Measurements from ENCODE around the gene PNLDC1. TPM values are rescaled to one million over a fixed set of nuclear protein-coding genes. Genes with fewer than 3 reads are reported as not detected.
"Not testable (repeated sequence)": the region's sequence is repeated elsewhere in the genome, so short reads cannot be mapped to it uniquely, and the experiment has no call there.

Gene PNLDC1
- total RNA-seq, 2 experiments from 2014 or later = 0.31 TPM; not detected in 1

GRCh38 chr6:159797554-159797953, 2.5 kb upstream of the PNLDC1 start:
- Mint-ChIP-seq H3K4me3 (no peak overlapping the region), H3K27me3 (no peaks in the 10 kb centered on the region), H3K36me3 (peaks cover 22% of the 10 kb centered on the region), H3K4me1 (peaks cover 40% of the 10 kb centered on the region), H3K27ac (peak overlapping the region; percentile 34), H3K9me3 (no peaks in the 10 kb centered on the region)
- DNase-seq = no peak

- DNase-seq = no peak
- H3K9me3 Mint-ChIP-seq = no peaks in the 10 kb centered on the region
- peaks cover 17% of the 10 kb centered on the region for H3K4me1 Mint-ChIP-seq
- no peaks in the 10 kb centered on the region for H3K27me3 Mint-ChIP-seq
- no peak overlapping the region for H3K27ac Mint-ChIP-seq
- H3K36me3 Mint-ChIP-seq = peaks cover 15% of the 10 kb centered on the region
- H3K4me3 Mint-ChIP-seq = no peak overlapping the region
Observed at GRCh38 chr6:159801935-159802334, 1.9 kb downstream of the PNLDC1 start.

DNA sequence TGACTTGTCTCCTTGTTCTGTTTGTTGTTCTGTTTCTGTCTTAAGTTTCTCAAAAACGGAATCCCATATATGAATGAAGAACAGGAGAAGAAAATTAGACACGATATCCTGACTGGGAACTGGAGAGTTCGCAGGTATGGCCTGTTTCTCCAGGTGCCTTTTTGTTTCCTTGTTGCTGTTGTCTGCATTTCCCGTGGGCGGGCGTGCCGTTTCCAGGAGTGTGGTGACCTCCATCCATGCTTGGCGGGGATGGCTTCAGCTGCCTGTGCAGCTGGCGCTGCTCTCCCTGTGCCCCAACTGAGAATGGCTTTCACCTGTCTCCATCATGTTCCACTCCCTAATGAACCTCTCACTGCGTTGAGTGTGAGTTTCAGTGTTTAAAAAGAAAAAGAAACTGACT, 4.4 kb downstream of the PNLDC1 start:
- Mint-ChIP-seq H3K9me3 (no peaks in the 10 kb centered on the region), H3K27me3 (no peaks in the 10 kb centered on the region), H3K4me1 (peaks cover 1% of the 10 kb centered on the region), H3K27ac (no peak overlapping the region), H3K4me3 (no peak overlapping the region), H3K36me3 (peaks cover 3% of the 10 kb centered on the region)
- DNase-seq = no peak

GRCh38 chr6:159805440-159806020, 5.5 kb downstream of the PNLDC1 start:
- no peak overlapping the region for H3K4me3 Mint-ChIP-seq
- peaks cover 2% of the 10 kb centered on the region for H3K36me3 Mint-ChIP-seq
- H3K9me3 Mint-ChIP-seq = no peaks in the 10 kb centered on the region
- peaks cover 1% of the 10 kb centered on the region for H3K4me1 Mint-ChIP-seq
- H3K27me3 Mint-ChIP-seq = no peaks in the 10 kb centered on the region
- no peak overlapping the region for H3K27ac Mint-ChIP-seq
- DNase-seq = no peak

- Mint-ChIP-seq H3K4me3 (no peak overlapping the region), H3K27ac (no peak overlapping the region), H3K9me3 (no peaks in the 10 kb centered on the region), H3K4me1 (peaks cover 1% of the 10 kb centered on the region), H3K36me3 (peaks cover 5% of the 10 kb centered on the region), H3K27me3 (no peaks in the 10 kb centered on the region)
- no peak for DNase-seq
Observed at GRCh38 chr6:159806021-159806458, 6.0 kb downstream of the PNLDC1 start.

DNA sequence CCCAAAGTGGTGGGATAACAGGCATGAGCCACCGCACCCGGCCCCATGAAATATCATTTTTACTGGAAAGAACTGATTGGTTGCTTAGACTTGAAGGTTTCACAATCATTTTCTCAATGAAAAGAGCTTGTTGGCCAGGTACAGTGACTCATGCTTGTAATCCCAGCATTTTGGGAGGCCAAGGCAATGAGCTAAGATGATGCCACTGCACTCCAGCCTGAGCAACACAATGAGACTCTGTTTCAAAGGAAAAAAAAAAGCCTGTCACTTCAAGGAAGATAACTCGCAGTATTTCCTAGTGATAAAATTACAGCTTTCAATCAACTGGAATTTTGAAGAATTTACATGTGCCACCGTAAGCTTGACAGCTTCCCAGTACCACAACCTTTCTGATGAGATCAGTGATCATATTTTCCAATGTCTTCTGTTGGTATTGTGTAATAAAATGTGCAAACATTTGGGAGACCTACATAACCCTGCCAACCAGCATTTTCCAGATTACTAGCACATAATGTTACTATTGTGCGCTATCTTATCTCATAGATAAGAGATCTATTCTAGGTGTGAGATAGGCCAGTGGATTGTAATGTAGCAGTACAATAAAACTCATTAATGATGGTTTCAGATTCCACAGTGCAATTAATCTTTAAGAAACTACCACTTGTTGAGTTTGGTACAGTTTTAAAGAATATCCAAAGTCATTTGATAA, 7.2 kb downstream of the PNLDC1 start:
- H3K27me3 Mint-ChIP-seq = no peaks in the 10 kb centered on the region
- peaks cover 5% of the 10 kb centered on the region for H3K36me3 Mint-ChIP-seq
- H3K4me3 Mint-ChIP-seq = no peak overlapping the region
- H3K9me3 Mint-ChIP-seq = no peaks in the 10 kb centered on the region
- no peak overlapping the region for H3K27ac Mint-ChIP-seq
- DNase-seq = no peak
- peaks cover 1% of the 10 kb centered on the region for H3K4me1 Mint-ChIP-seq

GRCh38 chr6:159808647-159809046, 8.6 kb downstream of the PNLDC1 start:
- H3K36me3 Mint-ChIP-seq = peaks cover 5% of the 10 kb centered on the region
- H3K4me3 Mint-ChIP-seq = no peak overlapping the region
- H3K27ac Mint-ChIP-seq = no peak overlapping the region
- no peaks in the 10 kb centered on the region for H3K9me3 Mint-ChIP-seq
- H3K27me3 Mint-ChIP-seq = no peaks in the 10 kb centered on the region
- H3K4me1 Mint-ChIP-seq = peaks cover 1% of the 10 kb centered on the region
- no peak for DNase-seq

- no peaks in the 10 kb centered on the region for H3K27me3 Mint-ChIP-seq
- H3K36me3 Mint-ChIP-seq = peaks cover 7% of the 10 kb centered on the region
- no peak overlapping the region for H3K4me3 Mint-ChIP-seq
- H3K9me3 Mint-ChIP-seq = no peaks in the 10 kb centered on the region
- DNase-seq = no peak
- peaks cover 1% of the 10 kb centered on the region for H3K4me1 Mint-ChIP-seq
- H3K27ac Mint-ChIP-seq = no peak overlapping the region
Observed at GRCh38 chr6:159809149-159809548, 9.1 kb downstream of the PNLDC1 start.

DNA sequence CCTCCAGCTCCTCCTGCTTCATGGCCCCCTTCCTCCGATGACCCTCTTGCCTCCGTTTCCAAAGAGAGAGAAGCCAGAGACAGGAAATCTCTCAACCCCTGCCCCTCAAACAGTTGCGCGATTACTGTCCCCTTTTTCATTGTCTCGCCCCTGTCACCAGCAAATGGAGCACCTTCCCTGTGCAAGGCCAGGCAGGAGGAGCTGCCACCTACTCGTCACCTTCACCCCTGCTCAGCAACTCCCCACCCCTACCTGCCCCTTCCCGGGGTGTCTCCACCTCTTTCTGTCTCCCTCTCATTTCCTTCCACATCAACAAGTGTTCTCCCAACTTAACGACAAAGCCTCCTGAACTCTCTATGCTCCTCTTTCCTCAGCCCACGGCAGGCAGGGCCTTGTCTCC, 13.7 kb downstream of the PNLDC1 start:
- no peaks in the 10 kb centered on the region for H3K9me3 Mint-ChIP-seq
- H3K27me3 Mint-ChIP-seq = no peaks in the 10 kb centered on the region
- H3K27ac Mint-ChIP-seq = no peak overlapping the region
- no peak overlapping the region for H3K4me3 Mint-ChIP-seq
- peaks cover 1% of the 10 kb centered on the region for H3K4me1 Mint-ChIP-seq
- peaks cover 7% of the 10 kb centered on the region for H3K36me3 Mint-ChIP-seq
- no peak for DNase-seq

DNA sequence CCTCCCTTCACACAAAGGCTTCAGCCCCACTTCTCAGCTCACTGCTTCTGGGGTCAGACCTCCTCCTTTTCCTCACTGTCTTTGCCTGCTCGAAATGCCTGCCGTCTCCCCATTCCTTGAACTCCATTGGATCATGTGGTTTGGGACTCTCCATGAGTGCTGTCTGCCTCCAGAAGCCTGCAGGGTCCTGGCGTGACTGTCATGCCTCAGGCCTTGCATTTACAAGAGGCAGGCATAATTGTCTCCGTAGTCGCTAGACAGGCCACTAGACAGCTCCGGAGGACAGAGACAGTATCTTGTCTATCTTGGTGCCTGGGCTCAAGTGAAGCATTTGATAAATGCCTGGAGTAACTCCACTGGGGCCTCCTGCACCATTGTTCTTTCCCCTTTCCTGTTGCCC, 15.3 kb downstream of the PNLDC1 start:
- Mint-ChIP-seq H3K4me1 (peaks cover 11% of the 10 kb centered on the region), H3K9me3 (no peaks in the 10 kb centered on the region), H3K4me3 (no peak overlapping the region), H3K27me3 (no peaks in the 10 kb centered on the region), H3K27ac (no peak overlapping the region), H3K36me3 (peaks cover 10% of the 10 kb centered on the region)
- no peak for DNase-seq

DNA sequence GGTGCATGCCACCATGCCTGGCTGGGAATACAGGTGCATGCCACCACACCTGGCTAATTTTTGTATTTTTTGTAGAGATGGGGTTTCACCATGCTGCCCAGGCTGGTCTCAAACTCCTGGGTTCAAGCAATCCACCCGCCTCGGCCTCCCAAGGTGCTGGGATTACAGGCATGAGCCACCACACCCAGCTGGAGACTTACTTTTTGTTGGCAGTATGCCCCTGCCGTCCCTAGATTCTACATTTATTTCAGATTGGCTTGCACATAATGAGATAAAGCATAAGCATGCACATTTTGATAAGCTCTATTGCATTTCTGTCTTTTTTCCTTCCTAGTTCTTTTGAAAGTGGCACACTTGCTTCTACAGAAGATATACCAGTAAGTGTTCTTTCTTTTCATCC, 16.7 kb downstream of the PNLDC1 start:
- not testable (repeated sequence) for H3K27me3 Mint-ChIP-seq, H3K9me3 Mint-ChIP-seq, H3K27ac Mint-ChIP-seq, DNase-seq, H3K4me3 Mint-ChIP-seq
- peaks cover 10% of the 10 kb centered on the region for H3K36me3 Mint-ChIP-seq
- H3K4me1 Mint-ChIP-seq = peaks cover 19% of the 10 kb centered on the region

GRCh38 chr6:159817951-159818739, 18.1 kb downstream of the PNLDC1 start:
- Mint-ChIP-seq H3K27me3 (no peaks in the 10 kb centered on the region), H3K4me3 (no peak overlapping the region), H3K27ac (no peak overlapping the region), H3K4me1 (peaks cover 19% of the 10 kb centered on the region), H3K36me3 (peaks cover 10% of the 10 kb centered on the region), H3K9me3 (no peaks in the 10 kb centered on the region)
- no peak for DNase-seq

DNA sequence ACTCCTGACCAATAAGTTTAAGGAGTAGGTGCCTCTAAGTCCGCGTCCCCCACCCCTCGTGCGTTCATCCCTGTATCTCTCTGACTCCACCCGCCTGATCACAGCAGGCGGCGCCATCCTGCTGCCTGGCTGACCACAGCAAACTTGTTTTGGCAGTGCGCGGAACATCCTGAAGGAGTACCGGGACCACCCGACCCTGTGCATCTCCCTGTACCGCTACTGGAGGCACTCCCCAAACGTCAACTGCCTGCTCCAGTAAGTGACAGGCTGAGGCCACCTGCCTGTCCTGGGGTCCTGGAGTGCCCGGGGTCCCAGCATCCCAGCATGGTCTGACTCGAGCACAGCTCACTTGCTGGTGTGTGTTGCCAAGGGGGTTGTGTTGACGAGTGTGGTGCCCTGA, 19.0 kb downstream of the PNLDC1 start:
- Mint-ChIP-seq H3K4me3 (no peak overlapping the region), H3K4me1 (peaks cover 19% of the 10 kb centered on the region), H3K36me3 (peaks cover 10% of the 10 kb centered on the region), H3K9me3 (no peaks in the 10 kb centered on the region), H3K27ac (no peak overlapping the region), H3K27me3 (no peaks in the 10 kb centered on the region)
- DNase-seq = no peak

DNA sequence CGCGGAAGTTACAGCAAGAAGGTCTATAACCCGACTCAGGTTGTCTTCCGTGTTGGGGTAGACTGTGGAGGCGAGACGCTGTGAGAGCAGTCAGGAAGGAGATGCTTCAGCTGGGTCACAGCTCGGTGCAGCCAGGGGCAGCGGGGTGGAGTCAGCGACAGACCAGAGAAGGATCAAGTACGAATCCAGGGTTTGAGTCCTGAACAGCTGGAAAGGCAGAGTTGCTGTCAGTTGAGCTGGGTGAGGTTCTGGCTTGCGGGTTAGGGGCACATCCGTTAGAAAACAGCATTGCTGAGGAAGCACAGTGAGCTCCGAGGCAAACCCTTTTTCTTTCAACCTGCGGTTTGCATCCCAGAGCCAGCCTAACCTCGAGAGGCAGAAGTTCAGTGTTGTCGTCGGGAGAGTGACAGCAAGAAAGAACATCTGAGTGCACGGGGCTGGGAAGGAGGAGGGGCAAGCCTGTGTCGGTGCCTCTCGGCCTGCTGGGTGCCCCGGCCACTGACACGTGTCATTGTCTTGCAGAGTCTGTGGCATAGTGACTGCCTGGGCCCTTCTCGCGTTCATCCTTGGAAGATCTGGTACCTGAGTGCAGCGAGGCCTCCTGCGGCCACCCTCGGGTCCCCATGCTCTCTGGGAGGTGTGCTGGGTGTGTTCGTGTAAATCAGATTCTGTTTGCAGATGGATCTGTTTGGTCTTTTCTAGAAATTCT, 20.0 kb downstream of the PNLDC1 start:
- peak overlapping the region; percentile 50 for H3K27ac Mint-ChIP-seq
- H3K4me3 Mint-ChIP-seq = peak overlapping the region; percentile 52
- H3K36me3 Mint-ChIP-seq = peaks cover 11% of the 10 kb centered on the region
- DNase-seq = peak; percentile 17
- H3K4me1 Mint-ChIP-seq = peaks cover 19% of the 10 kb centered on the region
- H3K9me3 Mint-ChIP-seq = no peaks in the 10 kb centered on the region
- H3K27me3 Mint-ChIP-seq = no peaks in the 10 kb centered on the region

DNA sequence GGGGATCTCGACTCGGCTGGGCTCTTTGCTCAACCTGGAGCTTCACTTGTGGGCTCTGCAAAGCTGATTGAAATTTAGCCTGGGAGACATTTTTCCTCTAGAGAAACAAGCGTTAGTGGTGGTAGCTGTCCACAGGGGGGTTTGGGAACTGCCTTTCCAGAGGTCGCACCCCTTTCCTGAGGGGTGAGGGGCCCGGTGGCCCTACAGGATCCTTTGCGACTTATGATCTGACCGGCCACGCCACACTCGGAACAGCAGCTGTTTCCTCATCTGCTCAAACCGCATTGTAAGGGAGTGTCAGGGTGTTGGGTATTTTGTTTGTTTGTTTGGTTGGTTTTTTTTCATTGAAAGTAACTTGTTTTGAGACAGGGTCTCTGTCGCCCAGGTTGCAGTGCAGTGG, 21.0 kb downstream of the PNLDC1 start:
- Mint-ChIP-seq H3K4me1 (peaks cover 19% of the 10 kb centered on the region), H3K9me3 (no peaks in the 10 kb centered on the region), H3K27ac (no peak overlapping the region), H3K4me3 (no peak overlapping the region), H3K27me3 (no peaks in the 10 kb centered on the region), H3K36me3 (peaks cover 11% of the 10 kb centered on the region)
- DNase-seq = no peak
